GM12875 (cell line): ENCODE results near the gene DGKI.

ENCODE experiments used
- H3K4me3 ChIP-seq: one replicate; pipeline ENCODE4 v1.5.1; 2011; ENCODE audit warnings: low read depth, low read length, control low read depth
- TF ChIP-seq, protein P1 (sequence below): IDR thresholded peaks from 2 replicates; pipeline ENCODE4 v1.5.1; 2011; ENCODE audit warnings: low read depth, mild to moderate bottlenecking, control low read depth, inconsistent platforms, low read length, moderate library complexity, borderline replicate concordance; ENCODE audit not compliant: insufficient read depth

Gene DGKI

DNA sequence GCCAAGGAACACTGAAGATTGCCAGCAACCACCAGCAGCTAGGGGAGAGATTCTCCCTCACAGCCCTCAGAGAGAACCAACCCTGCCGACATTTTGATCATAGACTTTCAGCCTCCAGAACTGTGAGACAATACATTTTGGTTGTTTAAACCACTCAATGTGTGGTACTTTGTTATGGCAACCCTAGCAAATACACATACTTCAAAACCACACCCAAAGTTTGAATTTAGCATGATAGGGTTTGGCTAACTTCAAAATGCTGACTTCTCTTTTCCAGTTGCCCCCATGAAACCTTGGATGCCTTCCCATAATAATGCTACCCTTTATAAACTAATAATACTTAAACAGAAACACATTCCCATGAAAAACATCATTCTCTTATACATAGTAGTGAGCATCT lies 149.8 kb downstream of the DGKI start:
- no peak overlapping the region for H3K4me3 ChIP-seq
- TF ChIP-seq, protein P1, sequence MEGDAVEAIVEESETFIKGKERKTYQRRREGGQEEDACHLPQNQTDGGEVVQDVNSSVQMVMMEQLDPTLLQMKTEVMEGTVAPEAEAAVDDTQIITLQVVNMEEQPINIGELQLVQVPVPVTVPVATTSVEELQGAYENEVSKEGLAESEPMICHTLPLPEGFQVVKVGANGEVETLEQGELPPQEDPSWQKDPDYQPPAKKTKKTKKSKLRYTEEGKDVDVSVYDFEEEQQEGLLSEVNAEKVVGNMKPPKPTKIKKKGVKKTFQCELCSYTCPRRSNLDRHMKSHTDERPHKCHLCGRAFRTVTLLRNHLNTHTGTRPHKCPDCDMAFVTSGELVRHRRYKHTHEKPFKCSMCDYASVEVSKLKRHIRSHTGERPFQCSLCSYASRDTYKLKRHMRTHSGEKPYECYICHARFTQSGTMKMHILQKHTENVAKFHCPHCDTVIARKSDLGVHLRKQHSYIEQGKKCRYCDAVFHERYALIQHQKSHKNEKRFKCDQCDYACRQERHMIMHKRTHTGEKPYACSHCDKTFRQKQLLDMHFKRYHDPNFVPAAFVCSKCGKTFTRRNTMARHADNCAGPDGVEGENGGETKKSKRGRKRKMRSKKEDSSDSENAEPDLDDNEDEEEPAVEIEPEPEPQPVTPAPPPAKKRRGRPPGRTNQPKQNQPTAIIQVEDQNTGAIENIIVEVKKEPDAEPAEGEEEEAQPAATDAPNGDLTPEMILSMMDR, result no peak

DNA sequence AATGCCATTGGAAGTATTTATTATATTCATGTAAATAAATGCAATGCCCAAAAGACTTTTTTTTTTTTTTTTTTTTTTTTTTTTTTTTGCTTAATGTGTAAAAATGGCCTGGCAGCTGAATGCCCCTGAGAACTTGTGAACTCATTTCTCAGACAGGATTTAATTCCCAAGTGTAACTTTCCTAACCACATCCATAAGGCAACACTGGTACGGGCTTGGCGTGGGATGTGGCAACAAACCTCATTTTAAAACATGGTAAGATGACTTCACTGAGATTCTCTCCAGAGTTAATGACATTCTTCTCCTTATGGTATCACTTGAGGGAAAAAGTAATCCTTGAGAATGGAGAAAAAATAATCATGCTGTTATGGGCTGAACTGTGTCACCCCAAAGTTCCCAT lies 150.4 kb downstream of the DGKI start:
- TF ChIP-seq, protein P1, result no peak
- no peak overlapping the region for H3K4me3 ChIP-seq

DNA sequence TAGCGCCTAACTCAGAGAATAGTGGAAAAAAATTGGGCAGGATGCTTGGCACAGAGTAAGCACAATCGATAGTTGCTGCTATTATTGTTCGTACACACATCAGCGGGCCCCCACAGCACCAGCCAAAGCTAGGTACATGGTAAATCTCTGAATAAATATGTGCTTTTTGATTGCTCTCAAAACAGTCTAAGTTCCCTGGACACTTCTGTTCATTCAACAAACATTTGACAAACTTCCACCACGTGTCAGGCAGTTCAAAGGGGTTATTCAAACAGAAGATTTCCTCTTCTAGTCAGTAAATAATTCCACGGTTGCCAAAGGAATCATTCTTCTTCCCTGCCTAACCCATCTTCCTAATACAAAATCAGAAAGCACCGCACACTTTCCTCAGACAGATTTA lies 150.8 kb downstream of the DGKI start:
- TF ChIP-seq, protein P1, result no peak
- no peak overlapping the region for H3K4me3 ChIP-seq

GRCh38 chr7:137695494-137695893 lies 151.3 kb downstream of the DGKI start:
- no peak overlapping the region for H3K4me3 ChIP-seq
- TF ChIP-seq, protein P1, result no peak

DNA sequence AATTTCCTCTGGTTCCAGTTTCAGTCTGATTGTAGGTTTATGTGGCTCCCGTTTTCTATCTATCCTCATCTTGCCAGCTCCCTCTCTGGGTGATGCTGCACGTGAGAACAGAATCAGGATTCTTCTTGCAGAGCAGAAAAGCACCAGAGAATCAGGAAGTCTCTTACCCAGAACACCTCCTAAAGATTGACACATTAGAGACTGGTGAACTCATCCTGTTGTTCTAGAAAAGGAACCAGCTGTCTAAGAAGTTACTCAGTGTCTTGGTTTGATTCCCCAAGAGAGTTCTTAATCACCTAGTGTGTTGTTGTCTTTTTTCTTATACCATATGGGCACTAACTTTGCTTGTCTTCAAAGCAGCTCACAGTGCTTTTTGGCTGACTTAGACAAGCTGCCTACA lies 152.4 kb downstream of the DGKI start:
- TF ChIP-seq, protein P1, result no peak
- no peak overlapping the region for H3K4me3 ChIP-seq

DNA sequence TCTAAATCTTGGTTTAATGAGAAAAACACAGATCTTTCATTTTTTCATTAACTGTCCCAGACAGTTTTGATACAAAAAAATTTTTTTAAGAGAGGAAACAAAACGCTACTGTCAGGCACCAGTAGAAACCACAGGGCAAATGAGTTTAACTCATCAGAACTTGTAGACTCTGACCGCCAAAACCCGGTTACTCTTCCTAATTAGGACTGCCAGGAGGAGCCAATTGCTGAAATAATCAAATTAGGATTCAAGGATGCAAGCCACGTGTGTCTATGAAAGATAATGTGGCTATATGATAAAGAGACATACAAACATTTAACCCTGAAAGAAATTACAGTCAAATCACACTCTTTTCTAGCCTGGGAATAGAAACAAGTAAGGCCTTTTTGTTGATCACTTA lies 154.4 kb downstream of the DGKI start:
- TF ChIP-seq, protein P1, result no peak

DNA sequence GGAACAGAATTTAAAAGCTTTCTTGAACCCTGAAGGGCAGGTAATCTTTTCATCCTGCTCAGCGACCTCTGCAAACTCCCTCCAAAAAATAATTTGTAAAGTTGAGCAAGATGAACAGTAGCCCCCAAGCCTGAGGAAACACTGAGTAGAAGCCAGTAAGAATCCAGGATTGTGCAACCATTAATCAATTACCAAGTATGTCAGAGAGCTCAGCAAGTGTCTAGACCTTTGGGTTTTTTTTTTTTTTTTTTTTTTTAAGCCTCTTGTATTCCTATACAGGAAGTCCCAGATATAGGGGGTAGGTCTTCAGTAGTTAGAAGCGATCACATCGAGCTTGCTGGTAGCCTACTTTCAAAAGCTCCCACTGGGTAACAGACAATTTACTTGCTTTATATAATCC lies 155.2 kb downstream of the DGKI start:
- no peak overlapping the region for H3K4me3 ChIP-seq
- TF ChIP-seq, protein P1, result no peak

More for the DNA sequence above, 154.4 kb downstream of the DGKI start:
- no peak overlapping the region for H3K4me3 ChIP-seq
